HFFc6 (cell line): Measurements from ENCODE around the gene NELFE. TPM values are rescaled to one million over a fixed set of nuclear protein-coding genes. Genes with fewer than 3 reads are reported as not detected.

Experiments used
- DNase-seq: peaks from one replicate; pipeline ENCODE4 v3.0.0-alpha.2; 2018
- H3K27ac Mint-ChIP-seq: 2 replicates; pipeline ENCODE4 v1.8.0; 2020; ENCODE audit warnings: mild to moderate bottlenecking, mixed read lengths
- H3K27me3 Mint-ChIP-seq: 2 replicates; pipeline ENCODE4 v1.8.0; 2021; ENCODE audit warnings: mild to moderate bottlenecking, moderate library complexity, mixed read lengths; ENCODE audit not compliant: insufficient read depth
- H3K36me3 Mint-ChIP-seq: 2 replicates; pipeline ENCODE4 v1.8.0; 2021; ENCODE audit warnings: low read depth, mixed read lengths
- H3K4me1 Mint-ChIP-seq: 2 replicates; pipeline ENCODE4 v1.8.0; 2020; ENCODE audit warnings: low read depth, mixed read lengths
- H3K4me3 Mint-ChIP-seq: 2 replicates; pipeline ENCODE4 v1.8.0; 2020; ENCODE audit warnings: mild to moderate bottlenecking, moderate library complexity, mixed read lengths
- H3K9me3 Mint-ChIP-seq: 2 replicates; pipeline ENCODE4 v1.8.0; 2020; ENCODE audit warnings: mild to moderate bottlenecking, mixed read lengths
- CTCF ChIP-seq: fragments of 200-600 bp; sonication (generic); IDR thresholded peaks from 2 replicates; pipeline ENCODE4 v1.5.0; 2021; ENCODE audit warnings: antibody characterized with exemption, mild to moderate bottlenecking
- total RNA-seq, 6 experiments: library from RNA; stranded (reverse); fragmentation: NEBNext Ultra II Directional; extraction: Animal tissue kit (Norgen Biotek cat#: 25700); gene quantifications; 2 replicates in 1 of 6; 3 replicates in 5 of 6; pipeline ENCODE4 v1.2.3, GENCODE V29; 2021

The NELFE gene
- total RNA-seq, 6 experiments from 2014 or later = 63.4 to 87.0 (median 78.7) TPM

DNA sequence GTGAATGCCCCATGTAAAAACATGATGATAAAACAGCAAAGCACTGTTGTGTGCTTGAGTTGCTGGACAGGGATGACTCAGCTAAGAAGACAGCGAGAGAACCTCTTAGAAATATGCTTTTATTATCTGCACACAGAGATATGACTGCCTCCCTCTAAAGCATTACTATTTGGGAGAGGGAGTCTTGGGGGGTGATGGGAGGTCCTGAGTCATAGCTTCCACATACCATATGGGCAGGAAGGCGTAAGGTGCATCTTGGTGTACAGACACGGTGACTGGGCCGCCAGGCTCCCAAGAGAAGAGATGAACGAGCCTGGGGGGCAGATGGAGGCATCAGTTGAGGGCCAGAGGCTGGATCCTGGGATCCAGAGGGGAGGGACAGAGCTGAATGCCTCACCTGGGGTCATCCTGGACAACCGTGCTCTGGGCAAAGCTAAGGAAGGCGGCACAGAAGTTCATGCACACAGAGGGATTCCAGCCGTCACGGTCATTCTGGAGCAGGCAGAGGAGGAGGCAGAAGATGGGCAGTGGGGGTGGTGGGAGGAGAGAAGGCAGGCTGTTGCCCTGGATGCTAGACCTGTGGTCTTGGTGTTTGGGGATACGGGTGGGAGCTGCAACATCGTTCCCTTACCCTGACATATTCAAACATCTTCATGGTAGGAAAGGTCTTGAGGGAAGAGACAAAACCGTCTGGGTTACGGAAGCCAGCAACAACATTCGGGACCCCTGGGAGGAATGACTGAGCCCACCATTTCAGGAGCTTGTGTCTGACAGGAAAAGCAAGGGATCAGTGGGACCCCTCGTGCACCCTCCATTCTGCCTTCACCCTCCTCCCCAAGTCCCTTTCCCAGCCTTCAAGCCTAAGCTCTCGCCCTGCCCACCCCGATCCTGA, 11.2 kb upstream of the NELFE start:
- peaks cover 37% of the 10 kb centered on the region for H3K4me1 Mint-ChIP-seq
- peak; percentile 45 for DNase-seq
- H3K9me3 Mint-ChIP-seq = peaks cover 3% of the 10 kb centered on the region; the same call in 1 of the 2 replicates
- peak overlapping the region; percentile 96 for H3K27ac Mint-ChIP-seq
- TF ChIP-seq CTCF = no peak
- H3K4me3 Mint-ChIP-seq = peak overlapping the region; percentile 92
- H3K36me3 Mint-ChIP-seq = peaks cover 35% of the 10 kb centered on the region
- H3K27me3 Mint-ChIP-seq = peaks cover 20% of the 10 kb centered on the region

- H3K36me3 Mint-ChIP-seq = peaks cover 35% of the 10 kb centered on the region
- H3K9me3 Mint-ChIP-seq = peaks cover 3% of the 10 kb centered on the region; the same call in 1 of the 2 replicates
- H3K4me3 Mint-ChIP-seq = no peak overlapping the region
- TF ChIP-seq CTCF = no peak
- H3K27me3 Mint-ChIP-seq = peaks cover 20% of the 10 kb centered on the region
- DNase-seq = no peak
- H3K4me1 Mint-ChIP-seq = peaks cover 35% of the 10 kb centered on the region
- H3K27ac Mint-ChIP-seq = peak overlapping the region; percentile 96; the same call in 1 of the 2 replicates
Measured at GRCh38 chr6:31968791-31969711, 10.3 kb upstream of the NELFE start.

- Mint-ChIP-seq H3K36me3 (peaks cover 33% of the 10 kb centered on the region), H3K4me3 (no peak overlapping the region), H3K9me3 (peaks cover 3% of the 10 kb centered on the region; the same call in 1 of the 2 replicates), H3K27ac (no peak overlapping the region), H3K4me1 (peaks cover 28% of the 10 kb centered on the region), H3K27me3 (peaks cover 20% of the 10 kb centered on the region)
- TF ChIP-seq CTCF = no peak
- no peak for DNase-seq
Measured at GRCh38 chr6:31968326-31968725, 9.6 kb upstream of the NELFE start.

GRCh38 chr6:31967926-31968320, 9.2 kb upstream of the NELFE start:
- TF ChIP-seq CTCF = no peak
- DNase-seq = no peak
- H3K9me3 Mint-ChIP-seq = peaks cover 3% of the 10 kb centered on the region; the same call in 1 of the 2 replicates
- peaks cover 20% of the 10 kb centered on the region for H3K27me3 Mint-ChIP-seq
- H3K36me3 Mint-ChIP-seq = peaks cover 29% of the 10 kb centered on the region
- H3K4me3 Mint-ChIP-seq = no peak overlapping the region
- H3K4me1 Mint-ChIP-seq = peaks cover 24% of the 10 kb centered on the region
- H3K27ac Mint-ChIP-seq = no peak overlapping the region
